ENCODE measurements around the gene GNAI3. TPM values are rescaled to one million over a fixed set of nuclear protein-coding genes. Genes with fewer than 3 reads are reported as not detected.
A peak's percentile ranks its signal among the peaks of the same experiment; 100 is the strongest.
"Not testable (repeated sequence)": the region's sequence is repeated elsewhere in the genome, so short reads cannot be mapped to it uniquely, and the experiment has no call there.

GNAI3 gene
- total and polyA plus RNA-seq, 2 experiments from 2014 or later: 8.9 to 11.5 TPM

- 89% methylated on average over 7 of the region's 7 CpGs for WGBS (ENCODE audit: low lambda C conversion rate, missing lambda C conversion rate)
- peaks cover 6% of the 10 kb centered on the region for H3K79me2 ChIP-seq
- H3K4me2 ChIP-seq: peak overlapping the region; percentile 79
- no peaks in the 10 kb centered on the region for H3K36me3 ChIP-seq (replicated peaks; ENCODE audit: insufficient read depth, low read depth)
- no peaks in the 10 kb centered on the region for H3K9me3 ChIP-seq (ENCODE audit: low read depth)
- DNase-seq (ENCODE audit: low spot score): no peak
- no peaks in the 10 kb centered on the region for H3K27me3 ChIP-seq
- H2AFZ ChIP-seq: no peak overlapping the region
- no peak overlapping the region for H3K4me3 ChIP-seq
- H3K9me2 ChIP-seq (replicated peaks; ENCODE audit: insufficient read depth): no peaks in the 10 kb centered on the region
- no peaks in the 10 kb centered on the region for H4K20me1 ChIP-seq (ENCODE audit: insufficient read depth, poor library complexity, severe bottlenecking)
- peaks cover 9% of the 10 kb centered on the region for H3K4me1 ChIP-seq (ENCODE audit: insufficient read depth)
- H3K27ac ChIP-seq: no peak overlapping the region
- TF ChIP-seq EZH2phosphoT487 (IDR thresholded peaks at IDR 0.05; ENCODE audit: low read depth, severe bottlenecking, unreplicated experiment): no peak
- no peak for TF ChIP-seq CTCF (IDR thresholded peaks at IDR 0.05; ENCODE audit: poor library complexity)
- no peak for TF ChIP-seq EZH2 (IDR thresholded peaks at IDR 0.05; ENCODE audit: borderline replicate concordance)
These were observed 109.6 kb downstream of the GNAI3 start for GRCh38 chr1:109657970-109658369.

- Histone ChIP-seq H3K9me3 (ENCODE audit: low read depth) (no peaks in the 10 kb centered on the region), H3K27ac (no peak overlapping the region), H3K4me1 (ENCODE audit: insufficient read depth) (peaks cover 9% of the 10 kb centered on the region), H3K4me3 (no peak overlapping the region), H2AFZ (no peak overlapping the region), H3K9me2 (replicated peaks; ENCODE audit: insufficient read depth) (no peaks in the 10 kb centered on the region), H3K36me3 (replicated peaks; ENCODE audit: insufficient read depth, low read depth) (no peaks in the 10 kb centered on the region), H3K79me2 (peaks cover 6% of the 10 kb centered on the region), H4K20me1 (ENCODE audit: insufficient read depth, poor library complexity, severe bottlenecking) (no peaks in the 10 kb centered on the region), H3K4me2 (no peak overlapping the region), H3K27me3 (no peaks in the 10 kb centered on the region)
- TF ChIP-seq EZH2phosphoT487 (IDR thresholded peaks at IDR 0.05; ENCODE audit: low read depth, severe bottlenecking, unreplicated experiment) (no peak), EZH2 (IDR thresholded peaks at IDR 0.05; ENCODE audit: borderline replicate concordance) (no peak), CTCF (IDR thresholded peaks at IDR 0.05; ENCODE audit: poor library complexity) (no peak)
- DNase-seq (ENCODE audit: low spot score): no peak
- 64% methylated on average over 3 of the region's 3 CpGs for WGBS (ENCODE audit: low lambda C conversion rate, missing lambda C conversion rate)
These were observed 110.2 kb downstream of the GNAI3 start for GRCh38 chr1:109658533-109659042.

- no peaks in the 10 kb centered on the region for H4K20me1 ChIP-seq (ENCODE audit: insufficient read depth, poor library complexity, severe bottlenecking)
- H3K4me1 ChIP-seq (ENCODE audit: insufficient read depth): peaks cover 9% of the 10 kb centered on the region
- no peaks in the 10 kb centered on the region for H3K9me2 ChIP-seq (replicated peaks; ENCODE audit: insufficient read depth)
- no peak overlapping the region for H3K4me3 ChIP-seq
- 80% methylated on average over 2 of the region's 2 CpGs for WGBS (ENCODE audit: low lambda C conversion rate, missing lambda C conversion rate)
- DNase-seq (ENCODE audit: low spot score): peak; percentile 30
- H3K27me3 ChIP-seq: no peaks in the 10 kb centered on the region
- TF ChIP-seq EZH2 (IDR thresholded peaks at IDR 0.05; ENCODE audit: borderline replicate concordance) (no peak), EZH2phosphoT487 (IDR thresholded peaks at IDR 0.05; ENCODE audit: low read depth, severe bottlenecking, unreplicated experiment) (no peak)
- no peaks in the 10 kb centered on the region for H3K36me3 ChIP-seq (replicated peaks; ENCODE audit: insufficient read depth, low read depth)
- H3K27ac ChIP-seq: no peak overlapping the region
- peaks cover 6% of the 10 kb centered on the region for H3K79me2 ChIP-seq
- no peak overlapping the region for H2AFZ ChIP-seq
- H3K4me2 ChIP-seq: no peak overlapping the region
- no peaks in the 10 kb centered on the region for H3K9me3 ChIP-seq (ENCODE audit: low read depth)
These were observed 110.7 kb downstream of the GNAI3 start for GRCh38 chr1:109659145-109659544.

- H4K20me1 ChIP-seq (ENCODE audit: insufficient read depth, poor library complexity, severe bottlenecking): no peaks in the 10 kb centered on the region
- H3K9me3 ChIP-seq (ENCODE audit: low read depth): no peaks in the 10 kb centered on the region
- no peak overlapping the region for H2AFZ ChIP-seq
- H3K4me2 ChIP-seq: no peak overlapping the region
- no peak overlapping the region for H3K4me3 ChIP-seq
- H3K9me2 ChIP-seq (replicated peaks; ENCODE audit: insufficient read depth): no peaks in the 10 kb centered on the region
- peaks cover under 1% of the 10 kb centered on the region for H3K79me2 ChIP-seq
- 89% methylated on average over 5 of the region's 5 CpGs for WGBS (ENCODE audit: low lambda C conversion rate, missing lambda C conversion rate)
- no peaks in the 10 kb centered on the region for H3K36me3 ChIP-seq (replicated peaks; ENCODE audit: insufficient read depth, low read depth)
- no peak overlapping the region for H3K27ac ChIP-seq
- peaks cover 4% of the 10 kb centered on the region for H3K4me1 ChIP-seq (ENCODE audit: insufficient read depth)
- TF ChIP-seq EZH2 (IDR thresholded peaks at IDR 0.05; ENCODE audit: borderline replicate concordance): no peak
- TF ChIP-seq EZH2phosphoT487 (IDR thresholded peaks at IDR 0.05; ENCODE audit: low read depth, severe bottlenecking, unreplicated experiment): no peak
- no peak for TF ChIP-seq CTCF (IDR thresholded peaks at IDR 0.05; ENCODE audit: poor library complexity)
- DNase-seq (ENCODE audit: low spot score): no peak
- H3K27me3 ChIP-seq: no peaks in the 10 kb centered on the region
These were observed 111.7 kb downstream of the GNAI3 start for GRCh38 chr1:109659997-109660690.

- H3K9me3 ChIP-seq (ENCODE audit: low read depth); H3K4me1 ChIP-seq (ENCODE audit: insufficient read depth); H3K4me2 ChIP-seq; H3K36me3 ChIP-seq (replicated peaks; ENCODE audit: insufficient read depth, low read depth); H3K79me2 ChIP-seq; DNase-seq (ENCODE audit: low spot score); H3K27ac ChIP-seq; H3K27me3 ChIP-seq; H3K4me3 ChIP-seq; H3K9me2 ChIP-seq (replicated peaks; ENCODE audit: insufficient read depth); H4K20me1 ChIP-seq (ENCODE audit: insufficient read depth, poor library complexity, severe bottlenecking); H2AFZ ChIP-seq: not testable (repeated sequence)
- WGBS (ENCODE audit: low lambda C conversion rate, missing lambda C conversion rate): 93% methylated on average over 3 of the region's 4 CpGs
These were observed 112.2 kb downstream of the GNAI3 start for GRCh38 chr1:109660691-109661026.

All from hepatocyte (in vitro differentiated cells).